Ascending aorta (tissue), 2 donors: Measurements from ENCODE around the gene TMEM272. TPM values are rescaled to one million over a fixed set of nuclear protein-coding genes. Genes with fewer than 3 reads are reported as not detected.

ENCODE experiments used
- DNase-seq, 2 donors: peaks; one replicate each; pipeline ENCODE4 v3.0.0-alpha.2; 2019; ENCODE audit warnings: low spot score in 2 of 2
- H3K27ac ChIP-seq, 2 donors: fragments of 200-600 bp; sonication (generic); one replicate each; pipeline ENCODE4 v1.5.1; 2016 to 2017; ENCODE audit warnings: mild to moderate bottlenecking in 1 of 2
- H3K27me3 ChIP-seq: fragments of 200-600 bp; sonication (generic); one replicate; pipeline ENCODE4 v1.5.1; 2017
- H3K36me3 ChIP-seq, 2 donors: fragments of 200-600 bp; sonication (generic); one replicate each; pipeline ENCODE4 v1.5.1; 2016
- H3K4me1 ChIP-seq, 2 donors: fragments of 200-600 bp; sonication (generic); one replicate each; pipeline ENCODE4 v1.5.1; 2016 to 2017; ENCODE audit warnings: mild to moderate bottlenecking in 1 of 2
- H3K4me3 ChIP-seq, 2 donors: fragments of 200-600 bp; sonication (generic); one replicate each; pipeline ENCODE4 v1.5.1; 2016 to 2017; ENCODE audit warnings: mild to moderate bottlenecking in 1 of 2
- H3K9me3 ChIP-seq, 2 donors: fragments of 200-600 bp; sonication (generic); one replicate each; pipeline ENCODE4 v1.5.1; 2016
- intact Hi-C: fragments of 100-400 bp; cut with DNase I; formaldehyde crosslinking; loops from one replicate; pipeline ENCODE4 v1.15.1; 2023
- total RNA-seq: library from RNA; depleted of rRNA; stranded (reverse); fragments of >200 nt; gene quantifications from one replicate; pipeline ENCODE4 v1.1.0, GENCODE V29; 2016
- TF ChIP-seq, protein P1 (sequence below), 3 experiments: fragments of 200-600 bp in 2 of 3; fragments of 450-650 bp in 1 of 3; sonication (generic) in 2 of 3; IDR thresholded peaks; one replicate each; pipeline ENCODE4 v1.5.1; 2016 to 2019; ENCODE audit warnings: antibody characterized with exemption in 3 of 3, mild to moderate bottlenecking in 1 of 3, moderate library complexity in 1 of 3

The TMEM272 gene
- total RNA-seq, 1 donor from 2014 or later, result not detected

DNA sequence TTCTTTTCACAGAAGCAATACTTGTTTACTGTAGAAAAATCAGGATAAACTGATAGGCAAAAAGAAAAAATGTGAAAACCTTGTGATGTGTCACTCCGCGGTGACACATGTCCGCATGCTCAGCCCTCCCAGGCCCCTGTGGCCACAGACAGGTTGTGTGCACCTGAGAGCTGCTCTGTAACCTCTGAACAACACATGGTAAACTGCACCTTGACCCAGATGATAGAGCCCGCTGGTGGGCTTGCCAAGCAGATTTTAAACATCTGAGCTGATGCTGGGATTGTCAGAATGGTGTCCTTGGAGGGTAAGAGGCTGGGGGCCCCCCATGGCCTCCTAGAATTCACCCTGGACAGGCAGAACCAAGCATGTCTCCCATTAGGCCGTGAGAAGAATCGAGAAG lies 74.8 kb downstream of the TMEM272 start:
- Histone ChIP-seq H3K36me3 (peaks cover 0 to 9% of the 10 kb centered on the region in 2 donors), H3K9me3 (no peaks in the 10 kb centered on the region), H3K4me1 (peaks cover 0 to 16% of the 10 kb centered on the region in 2 donors), H3K27ac (peak overlapping the region; percentile 74 to 89), H3K4me3 (no peak overlapping the region), H3K27me3 (no peaks in the 10 kb centered on the region)
- TF ChIP-seq, protein P1, sequence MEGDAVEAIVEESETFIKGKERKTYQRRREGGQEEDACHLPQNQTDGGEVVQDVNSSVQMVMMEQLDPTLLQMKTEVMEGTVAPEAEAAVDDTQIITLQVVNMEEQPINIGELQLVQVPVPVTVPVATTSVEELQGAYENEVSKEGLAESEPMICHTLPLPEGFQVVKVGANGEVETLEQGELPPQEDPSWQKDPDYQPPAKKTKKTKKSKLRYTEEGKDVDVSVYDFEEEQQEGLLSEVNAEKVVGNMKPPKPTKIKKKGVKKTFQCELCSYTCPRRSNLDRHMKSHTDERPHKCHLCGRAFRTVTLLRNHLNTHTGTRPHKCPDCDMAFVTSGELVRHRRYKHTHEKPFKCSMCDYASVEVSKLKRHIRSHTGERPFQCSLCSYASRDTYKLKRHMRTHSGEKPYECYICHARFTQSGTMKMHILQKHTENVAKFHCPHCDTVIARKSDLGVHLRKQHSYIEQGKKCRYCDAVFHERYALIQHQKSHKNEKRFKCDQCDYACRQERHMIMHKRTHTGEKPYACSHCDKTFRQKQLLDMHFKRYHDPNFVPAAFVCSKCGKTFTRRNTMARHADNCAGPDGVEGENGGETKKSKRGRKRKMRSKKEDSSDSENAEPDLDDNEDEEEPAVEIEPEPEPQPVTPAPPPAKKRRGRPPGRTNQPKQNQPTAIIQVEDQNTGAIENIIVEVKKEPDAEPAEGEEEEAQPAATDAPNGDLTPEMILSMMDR (IDR thresholded peaks at IDR 0.05), result no peak
- no peak for DNase-seq
- intact Hi-C loops, result loop anchor here (2.0 kb wide), 1 partner anchor 31 kb away; no protein-coding TSS in a partner anchor

DNA sequence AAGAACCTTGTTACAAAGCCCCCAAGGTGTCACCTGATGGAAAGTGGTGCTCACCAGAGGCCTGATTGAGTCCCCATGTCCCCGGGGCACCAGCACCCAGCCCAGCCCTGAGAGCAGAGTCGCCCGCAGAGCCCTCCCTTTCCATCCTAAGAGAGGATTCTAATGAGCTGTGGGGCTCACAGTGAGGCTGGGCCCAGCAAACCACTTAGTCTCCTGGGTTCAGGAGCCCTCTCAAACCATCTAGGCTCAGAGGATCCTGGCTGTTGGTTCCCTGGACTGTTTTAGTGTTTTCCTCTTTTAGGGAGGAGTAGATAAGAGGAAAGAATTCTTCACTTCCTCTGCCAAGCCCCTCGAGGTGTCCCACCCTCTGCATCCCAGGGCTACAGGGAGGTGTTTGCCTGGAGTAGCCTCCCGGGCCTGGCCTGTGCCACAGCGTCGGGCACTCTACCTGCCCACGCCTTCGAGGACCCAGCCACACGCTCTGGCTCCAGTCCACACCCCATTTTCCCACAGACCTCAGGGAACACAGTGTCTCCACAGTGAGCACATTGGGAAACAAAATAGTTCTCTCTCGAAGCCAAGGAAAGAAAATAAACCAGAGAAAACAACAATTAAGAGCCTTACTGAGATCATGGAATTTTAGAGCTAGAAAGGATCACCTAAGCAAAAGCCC lies 75.4 kb downstream of the TMEM272 start:
- DNase-seq, result peak in 1 of 2 donors; percentile 85
- intact Hi-C loops, result loop anchor here (2.0 kb wide), 1 partner anchor 31 kb away; no protein-coding TSS in a partner anchor
- TF ChIP-seq, protein P1 (IDR thresholded peaks at IDR 0.05), result no peak
- Histone ChIP-seq H3K36me3 (peaks cover 0 to 9% of the 10 kb centered on the region in 2 donors), H3K4me3 (no peak overlapping the region), H3K27me3 (no peaks in the 10 kb centered on the region), H3K27ac (peak overlapping the region; percentile 74 to 89), H3K9me3 (no peaks in the 10 kb centered on the region), H3K4me1 (peaks cover 4 to 22% of the 10 kb centered on the region in 2 donors)

DNA sequence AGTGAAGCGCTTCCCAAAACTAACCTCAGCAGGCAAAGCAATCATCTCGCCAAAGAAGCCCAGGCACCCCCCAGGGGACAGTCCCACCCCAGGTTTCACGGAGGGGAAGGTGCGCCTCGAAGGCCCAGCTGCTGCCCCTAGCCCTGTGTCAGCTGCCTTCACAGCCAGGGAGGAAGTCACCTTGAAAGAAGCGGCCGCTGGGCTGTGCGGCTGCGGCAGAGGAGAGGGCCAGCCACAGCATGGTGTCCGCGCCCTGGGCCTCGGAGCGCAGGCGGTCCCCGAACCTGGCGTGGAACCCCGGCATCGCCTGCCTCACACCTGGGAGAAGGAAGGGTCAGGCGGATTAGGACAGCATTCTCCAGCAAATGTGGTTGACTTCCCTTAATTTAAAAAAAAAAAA lies 76.0 kb downstream of the TMEM272 start:
- H3K36me3 ChIP-seq, result peaks cover 0 to 9% of the 10 kb centered on the region in 2 donors
- peaks cover 8 to 28% of the 10 kb centered on the region in 2 donors for H3K4me1 ChIP-seq
- H3K4me3 ChIP-seq, result no peak overlapping the region
- H3K27me3 ChIP-seq, result no peaks in the 10 kb centered on the region
- intact Hi-C loops, result no loop called here
- TF ChIP-seq, protein P1 (IDR thresholded peaks at IDR 0.05), result no peak
- H3K27ac ChIP-seq, result peak overlapping the region; percentile 74 to 89
- DNase-seq, result no peak
- H3K9me3 ChIP-seq, result no peaks in the 10 kb centered on the region

DNA sequence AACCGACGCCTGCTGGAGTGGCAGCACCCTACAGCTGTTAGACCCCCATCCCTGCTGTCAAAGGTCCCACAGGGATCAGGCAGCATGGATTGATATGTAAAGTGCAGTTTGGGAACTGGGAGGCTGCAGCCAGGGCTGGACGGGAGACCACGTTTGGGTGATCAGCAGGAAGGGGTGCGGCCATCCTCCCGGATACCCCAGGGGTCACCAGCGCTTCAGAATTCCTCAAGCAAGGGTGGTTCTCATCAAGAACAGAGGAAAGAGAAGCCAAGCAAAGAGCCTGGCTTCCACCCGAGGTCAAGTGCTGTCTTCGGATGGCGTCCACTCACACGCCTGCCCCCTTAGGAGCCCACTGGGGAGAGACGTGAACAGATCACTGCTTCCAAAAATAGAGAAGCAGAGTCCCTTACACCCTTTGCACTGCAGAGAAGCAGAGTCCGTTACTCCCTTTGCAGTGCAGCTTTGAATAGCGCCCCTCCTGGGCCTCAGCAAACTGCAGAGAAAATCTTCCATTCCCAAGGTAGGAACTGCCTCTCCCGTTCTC lies 76.5 kb downstream of the TMEM272 start:
- no peak for DNase-seq
- Histone ChIP-seq H3K4me1 (peaks cover 13 to 28% of the 10 kb centered on the region in 2 donors), H3K36me3 (peaks cover 0 to 9% of the 10 kb centered on the region in 2 donors)

DNA sequence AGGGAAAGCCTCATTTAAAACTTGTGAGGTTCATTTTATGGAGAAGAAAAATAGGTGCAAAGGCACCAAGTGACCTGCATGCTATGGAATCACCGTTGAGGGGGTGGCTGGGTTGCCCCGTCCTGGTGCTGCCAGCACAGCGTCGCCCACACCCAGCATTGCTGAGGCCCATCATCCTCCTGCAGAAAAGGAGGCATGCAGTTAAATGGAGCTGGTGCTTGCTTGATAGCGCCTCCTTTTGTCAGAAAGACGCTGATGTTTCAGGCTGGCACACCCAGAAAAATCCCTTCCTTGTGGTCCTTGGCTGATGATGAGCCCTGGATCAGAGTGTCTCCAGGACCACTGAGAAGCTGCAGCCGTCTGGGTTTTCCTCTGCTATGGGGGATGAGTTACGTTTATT lies 77.9 kb downstream of the TMEM272 start:
- Histone ChIP-seq H3K27ac (no peak overlapping the region), H3K36me3 (peaks cover 0 to 9% of the 10 kb centered on the region in 2 donors), H3K4me3 (no peak overlapping the region), H3K9me3 (no peaks in the 10 kb centered on the region), H3K4me1 (peaks cover 13 to 28% of the 10 kb centered on the region in 2 donors), H3K27me3 (no peaks in the 10 kb centered on the region)
- intact Hi-C loops, result no loop called here
- no peak for DNase-seq
- TF ChIP-seq, protein P1 (IDR thresholded peaks at IDR 0.05), result no peak

More for the DNA sequence above, 76.5 kb downstream of the TMEM272 start:
- H3K9me3 ChIP-seq, result no peaks in the 10 kb centered on the region
- H3K27ac ChIP-seq, result peak overlapping the region in 1 of 2 donors; percentile 89
- intact Hi-C loops, result no loop called here
- TF ChIP-seq, protein P1 (IDR thresholded peaks at IDR 0.05), result no peak
- no peak overlapping the region for H3K4me3 ChIP-seq
- H3K27me3 ChIP-seq, result no peaks in the 10 kb centered on the region
